ENCODE measurements around the gene YES1. TPM values are rescaled to one million over a fixed set of nuclear protein-coding genes. Genes with fewer than 3 reads are reported as not detected.

The YES1 gene
- total RNA-seq, 1 experiment from 2014 or later: 84.5 TPM

GRCh38 chr18:712401-713134 is 99.5 kb downstream of the YES1 start, which contains the start of gene ENOSF1 (continued):
- TF ChIP-seq POLR2A (IDR thresholded peaks at IDR 0.05; ENCODE audit: borderline replicate concordance, extremely low read depth, insufficient read depth, insufficient read length): peak; percentile 58

DNA sequence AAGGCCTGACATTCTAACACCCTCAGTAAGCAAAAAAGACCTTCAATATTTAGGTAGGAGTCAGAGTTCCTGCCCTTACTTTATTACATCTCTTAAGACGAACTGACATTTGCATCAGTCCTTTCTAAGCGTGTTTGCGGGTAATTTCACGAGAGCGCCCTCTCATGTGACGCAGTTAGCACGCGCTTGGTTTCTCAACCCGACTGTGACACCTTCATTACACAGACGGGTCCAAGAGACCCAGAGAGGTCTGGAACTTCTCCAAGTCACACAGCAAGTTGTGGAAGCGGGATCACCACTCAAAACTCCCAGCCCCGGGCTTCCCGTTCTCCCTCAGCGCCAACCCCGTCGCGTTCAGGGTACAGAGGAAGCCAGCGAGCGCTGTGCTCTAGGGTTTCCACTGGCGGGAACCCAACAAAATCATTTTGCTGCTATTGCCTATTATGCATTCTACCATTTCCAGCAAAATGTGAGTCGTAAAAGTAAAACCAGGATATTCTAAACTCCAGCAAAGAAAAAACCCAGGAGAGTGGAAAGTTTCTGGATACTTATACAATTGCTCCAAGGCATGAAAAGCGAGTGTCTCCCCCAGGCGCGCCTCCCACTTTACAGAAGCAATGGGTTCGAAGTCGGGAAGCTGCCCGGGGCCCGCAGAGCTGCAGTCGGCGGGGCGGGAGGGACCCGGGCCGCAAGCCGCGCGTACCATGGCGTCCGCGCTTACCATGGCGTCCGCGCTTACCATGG is 100.2 kb downstream of the YES1 start:
- Histone ChIP-seq H3K4me3 (replicated peaks in 1 of 2; ENCODE audit: low read depth in 1 of 2, low read length in 2 of 2) (peak overlapping the region; percentile 65 to 82), H3K79me2 (ENCODE audit: insufficient read depth, low read length) (peaks cover 52% of the 10 kb centered on the region), H3K9me3 (ENCODE audit: control insufficient read depth in 1 of 2, insufficient read depth in 1 of 2, low read depth in 1 of 2, low read length in 2 of 2) (no peaks in the 10 kb centered on the region), H3K36me3 (ENCODE audit: control insufficient read depth in 1 of 2, insufficient read depth in 2 of 2, low read length in 2 of 2) (peaks cover 2 to 5% of the 10 kb centered on the region in 2 experiments; a peak in 1 of 4 replicates), H2AFZ (ENCODE audit: low read depth, low read length, poor library complexity, severe bottlenecking) (peak overlapping the region; percentile 64), H3K9ac (ENCODE audit: low read length) (peak overlapping the region; percentile 95), H3K27ac (ENCODE audit: low read depth, low read length) (peak overlapping the region; percentile 70), H3K9me2 (ENCODE audit: insufficient read depth) (no peaks in the 10 kb centered on the region), H4K20me1 (ENCODE audit: insufficient read depth) (no peaks in the 10 kb centered on the region), H3K4me2 (ENCODE audit: low read length) (peak overlapping the region; percentile 99), H3K27me3 (ENCODE audit: insufficient read depth, low read length) (no peaks in the 10 kb centered on the region), H3K4me1 (ENCODE audit: control insufficient read depth in 1 of 2, insufficient read depth in 2 of 2, low read length in 2 of 2) (peaks cover 2 to 12% of the 10 kb centered on the region in 2 experiments; a peak in 3 of 4 replicates)
- POLR2A ChIA-PET: interaction anchor here (1.0 kb wide), 1 partner anchor 127 kb away, joined by 4 read pairs; no protein-coding TSS in a partner anchor
- intact Hi-C loops (cut with micrococcal nuclease): loop anchor here (5.0 kb wide), 1 partner anchor 55 kb away; the partner anchor contains the start of gene TYMS
- CTCF ChIA-PET: interaction anchor here (0.9 to 1.5 kb wide), 6 partner anchors 9 to 128 kb away, joined by 3 to 19 read pairs (median 4); no protein-coding TSS in a partner anchor
- ATAC-seq: peak; percentile 55
- BruUV-seq (replicated peaks): TSS peak; percentile 54
- TF ChIP-seq, protein P1, sequence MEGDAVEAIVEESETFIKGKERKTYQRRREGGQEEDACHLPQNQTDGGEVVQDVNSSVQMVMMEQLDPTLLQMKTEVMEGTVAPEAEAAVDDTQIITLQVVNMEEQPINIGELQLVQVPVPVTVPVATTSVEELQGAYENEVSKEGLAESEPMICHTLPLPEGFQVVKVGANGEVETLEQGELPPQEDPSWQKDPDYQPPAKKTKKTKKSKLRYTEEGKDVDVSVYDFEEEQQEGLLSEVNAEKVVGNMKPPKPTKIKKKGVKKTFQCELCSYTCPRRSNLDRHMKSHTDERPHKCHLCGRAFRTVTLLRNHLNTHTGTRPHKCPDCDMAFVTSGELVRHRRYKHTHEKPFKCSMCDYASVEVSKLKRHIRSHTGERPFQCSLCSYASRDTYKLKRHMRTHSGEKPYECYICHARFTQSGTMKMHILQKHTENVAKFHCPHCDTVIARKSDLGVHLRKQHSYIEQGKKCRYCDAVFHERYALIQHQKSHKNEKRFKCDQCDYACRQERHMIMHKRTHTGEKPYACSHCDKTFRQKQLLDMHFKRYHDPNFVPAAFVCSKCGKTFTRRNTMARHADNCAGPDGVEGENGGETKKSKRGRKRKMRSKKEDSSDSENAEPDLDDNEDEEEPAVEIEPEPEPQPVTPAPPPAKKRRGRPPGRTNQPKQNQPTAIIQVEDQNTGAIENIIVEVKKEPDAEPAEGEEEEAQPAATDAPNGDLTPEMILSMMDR (IDR thresholded peaks at IDR 0.05 in 2 of 3, conservative IDR thresholded peaks at IDR 0.05 in 1 of 3; ENCODE audit: borderline replicate concordance in 1 of 3, insufficient read depth in 1 of 3, low read depth in 2 of 3, low read length in 2 of 3): 0 out of 6 replicates have a peak, but pooled peaks of 1 of the 3 experiments have one; percentile 7
- TF ChIP-seq, protein P2, sequence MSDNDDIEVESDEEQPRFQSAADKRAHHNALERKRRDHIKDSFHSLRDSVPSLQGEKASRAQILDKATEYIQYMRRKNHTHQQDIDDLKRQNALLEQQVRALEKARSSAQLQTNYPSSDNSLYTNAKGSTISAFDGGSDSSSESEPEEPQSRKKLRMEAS (IDR thresholded peaks at IDR 0.05): peak; percentile 93
- no peak; the same call in 1 of the 2 replicates for TF ChIP-seq CBX3 (IDR thresholded peaks at IDR 0.05; ENCODE audit: low read depth)
- no peak for TF ChIP-seq EZH2 (IDR thresholded peaks at IDR 0.05)
- TF ChIP-seq CEBPB (IDR thresholded peaks at IDR 0.05; ENCODE audit: low read depth): peak; percentile 60; the same call in 1 of the 2 replicates
- TF ChIP-seq POLR2A (IDR thresholded peaks at IDR 0.05; ENCODE audit: borderline replicate concordance, extremely low read depth, insufficient read depth, insufficient read length): peak; percentile 47
- TF ChIP-seq, protein P3, sequence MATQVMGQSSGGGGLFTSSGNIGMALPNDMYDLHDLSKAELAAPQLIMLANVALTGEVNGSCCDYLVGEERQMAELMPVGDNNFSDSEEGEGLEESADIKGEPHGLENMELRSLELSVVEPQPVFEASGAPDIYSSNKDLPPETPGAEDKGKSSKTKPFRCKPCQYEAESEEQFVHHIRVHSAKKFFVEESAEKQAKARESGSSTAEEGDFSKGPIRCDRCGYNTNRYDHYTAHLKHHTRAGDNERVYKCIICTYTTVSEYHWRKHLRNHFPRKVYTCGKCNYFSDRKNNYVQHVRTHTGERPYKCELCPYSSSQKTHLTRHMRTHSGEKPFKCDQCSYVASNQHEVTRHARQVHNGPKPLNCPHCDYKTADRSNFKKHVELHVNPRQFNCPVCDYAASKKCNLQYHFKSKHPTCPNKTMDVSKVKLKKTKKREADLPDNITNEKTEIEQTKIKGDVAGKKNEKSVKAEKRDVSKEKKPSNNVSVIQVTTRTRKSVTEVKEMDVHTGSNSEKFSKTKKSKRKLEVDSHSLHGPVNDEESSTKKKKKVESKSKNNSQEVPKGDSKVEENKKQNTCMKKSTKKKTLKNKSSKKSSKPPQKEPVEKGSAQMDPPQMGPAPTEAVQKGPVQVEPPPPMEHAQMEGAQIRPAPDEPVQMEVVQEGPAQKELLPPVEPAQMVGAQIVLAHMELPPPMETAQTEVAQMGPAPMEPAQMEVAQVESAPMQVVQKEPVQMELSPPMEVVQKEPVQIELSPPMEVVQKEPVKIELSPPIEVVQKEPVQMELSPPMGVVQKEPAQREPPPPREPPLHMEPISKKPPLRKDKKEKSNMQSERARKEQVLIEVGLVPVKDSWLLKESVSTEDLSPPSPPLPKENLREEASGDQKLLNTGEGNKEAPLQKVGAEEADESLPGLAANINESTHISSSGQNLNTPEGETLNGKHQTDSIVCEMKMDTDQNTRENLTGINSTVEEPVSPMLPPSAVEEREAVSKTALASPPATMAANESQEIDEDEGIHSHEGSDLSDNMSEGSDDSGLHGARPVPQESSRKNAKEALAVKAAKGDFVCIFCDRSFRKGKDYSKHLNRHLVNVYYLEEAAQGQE (IDR thresholded peaks at IDR 0.05; ENCODE audit: low read depth): no peak
- peak; percentile 60 for TF ChIP-seq SIN3A (IDR thresholded peaks at IDR 0.05; ENCODE audit: low read depth)
- RAD21 ChIA-PET (ENCODE audit: low non-redundant PET in 1 of 2, low total read pairs in 2 of 2, uncharacterized antibody in 2 of 2, unreplicated experiment in 2 of 2): interaction anchor here in 1 of 2 experiments (1.0 kb wide), 1 partner anchor 127 kb away, joined by 5 read pairs; no protein-coding TSS in a partner anchor
- DNase-seq (ENCODE audit: low read depth, low spot score): peak; percentile 57
